K562 (cell line): ENCODE measurements around the gene RPL27. TPM values are rescaled to one million over a fixed set of nuclear protein-coding genes. Genes with fewer than 3 reads are reported as not detected.

Experiments used
- ATAC-seq: fragments of 200-7000 bp; cut with Tn5 transposase; 3 replicates; pipeline ENCODE4 v1.9.1; 2020; ENCODE audit warnings: moderate library complexity
- BruUV-seq: library from RNA; stranded (reverse); fragments of 400-500 nt; replicated peaks from 2 replicates; lab custom pipeline; 2021; lab: Mats Ljungman, UMichigan
- CTCF ChIA-PET: fragments of 300-600 bp; formaldehyde crosslinking; extraction: SDS; loops from one replicate; lab custom pipeline; 2021; ENCODE audit warnings: low intra/inter-chr PET ratio; lab: Yijun Ruan, JAX
- POLR2A ChIA-PET: fragments of 300-600, 350-650 bp; sonication (Branson Sonifier 250); formaldehyde crosslinking; extraction: SDS; loops from one replicate; lab custom pipeline; 2021; ENCODE audit warnings: antibody characterized with exemption, inconsistent platforms; lab: Yijun Ruan, JAX
- DNase-seq, 4 experiments: peaks; one replicate each; pipeline versions ENCODE4 v3.0.0 to v3.0.0-alpha.2; 2011 to 2018; ENCODE audit warnings: low spot score in 3 of 4, mixed read lengths in 3 of 4; ENCODE audit errors: extremely low read depth in 1 of 4
- FAIRE-seq: peaks from 2 replicates; lab custom pipeline; 2011; peaks lifted over from hg19 to GRCh38; lab: Jason Lieb, UNC
- H2AFZ ChIP-seq: 2 replicates; pipeline ENCODE4 v1.6.0; 2011; ENCODE audit warnings: low read depth, low read length, control low read depth, inconsistent platforms
- H3K27ac ChIP-seq: fragments of 200-600 bp; 3 replicates; pipeline ENCODE4 v1.8.0; 2011; ENCODE audit warnings: low read depth, mild to moderate bottlenecking, control low read depth, inconsistent platforms, low read length, moderate library complexity, mixed read lengths; ENCODE audit errors: extremely low read depth
- H3K27me3 ChIP-seq, 2 experiments: fragments of 300-600 bp in 1 of 2; 2 replicates in 1 of 2; 3 replicates in 1 of 2; pipeline versions ENCODE4 v1.6.0 to v1.8.0; 2011; ENCODE audit warnings: inconsistent platforms in 2 of 2, low read length in 2 of 2, mild to moderate bottlenecking in 1 of 2, mixed read lengths in 1 of 2, moderate library complexity in 1 of 2; ENCODE audit not compliant: control insufficient read depth in 2 of 2, insufficient read depth in 2 of 2
- H3K36me3 ChIP-seq: fragments of 300-600 bp; 3 replicates; pipeline ENCODE4 v1.8.0; 2011; ENCODE audit warnings: mild to moderate bottlenecking, low read length, inconsistent platforms; ENCODE audit not compliant: control insufficient read depth, insufficient read depth
- H3K4me1 ChIP-seq, 2 experiments: fragments of 200-600 bp in 1 of 2; replicated peaks in 1 of 2; 2 replicates in 1 of 2; 3 replicates in 1 of 2; pipeline versions ENCODE4 v1.5.1 to v1.8.0; 2011; ENCODE audit warnings: inconsistent platforms in 2 of 2, low read length in 2 of 2, mild to moderate bottlenecking in 1 of 2, mixed read lengths in 1 of 2, moderate library complexity in 1 of 2; ENCODE audit not compliant: control insufficient read depth in 2 of 2, insufficient read depth in 2 of 2
- H3K4me2 ChIP-seq: 2 replicates; pipeline ENCODE4 v1.6.1; 2011; ENCODE audit warnings: low read length, control low read depth, inconsistent platforms, mixed read lengths; ENCODE audit not compliant: insufficient read depth
- H3K4me3 ChIP-seq: fragments of 200-600 bp; sonication (generic), shearing (Covaris generic); 2 replicates; pipeline ENCODE4 v1.5.1; 2016; ENCODE audit warnings: control low read depth, inconsistent platforms
- H3K79me2 ChIP-seq: fragments of 200-600 bp; 3 replicates; pipeline ENCODE4 v1.8.0; 2011; ENCODE audit warnings: low read length, inconsistent platforms; ENCODE audit not compliant: control insufficient read depth, insufficient read depth
- H3K9ac ChIP-seq, 2 experiments: 2 replicates each; pipeline versions ENCODE4 v1.6.0 to v1.6.1; 2011; ENCODE audit warnings: low read depth in 2 of 2, low read length in 2 of 2, control low read depth in 1 of 2, inconsistent platforms in 1 of 2, mild to moderate bottlenecking in 1 of 2, mixed read lengths in 1 of 2; ENCODE audit not compliant: insufficient read depth in 1 of 2
- H3K9me1 ChIP-seq: one replicate; pipeline ENCODE4 v1.6.0; 2011; ENCODE audit warnings: inconsistent platforms, mild to moderate bottlenecking, low read length, moderate library complexity; ENCODE audit not compliant: control insufficient read depth, insufficient read depth
- H3K9me3 ChIP-seq: replicated peaks from 2 replicates; pipeline ENCODE4 v1.5.1; 2011; ENCODE audit warnings: low read depth, low read length, inconsistent platforms; ENCODE audit not compliant: control insufficient read depth, insufficient read depth
- H4K20me1 ChIP-seq: replicated peaks from 2 replicates; pipeline ENCODE4 v1.6.1; 2011; ENCODE audit warnings: low read length, inconsistent platforms, mixed read lengths; ENCODE audit not compliant: control insufficient read depth, insufficient read depth
- ATF3 ChIP-seq, 2 experiments: fragments of 450-650 bp in 1 of 2; sonication (generic) in 1 of 2; formaldehyde crosslinking in 1 of 2; IDR thresholded peaks in 1 of 2; conservative IDR thresholded peaks in 1 of 2; 2 replicates each; pipeline versions ENCODE4 v1.6.1 to v1.8.1; 2016 to 2023; ENCODE audit warnings: mild to moderate bottlenecking in 2 of 2, moderate library complexity in 2 of 2, inconsistent platforms in 1 of 2, missing genetic modification reagents in 1 of 2
- BRF2 ChIP-seq: IDR thresholded peaks from 3 replicates; pipeline ENCODE4 v1.6.1; 2011; ENCODE audit warnings: borderline replicate concordance, mild to moderate bottlenecking; ENCODE audit not compliant: insufficient read length, insufficient read depth
- CAMTA2 ChIP-seq: fragments of 250-450 bp; sonication (Bioruptor Pico); conservative IDR thresholded peaks from 2 replicates; pipeline ENCODE4 v1.5.1; 2022
- CBX1 ChIP-seq: sonication (generic); IDR thresholded peaks from 2 replicates; pipeline ENCODE4 v1.6.1; 2016; ENCODE audit warnings: antibody characterized with exemption, low read depth, mild to moderate bottlenecking
- CHD2 ChIP-seq: IDR thresholded peaks from 2 replicates; pipeline ENCODE4 v1.6.1; 2011; ENCODE audit warnings: low read depth, low read length
- ESRRA ChIP-seq: fragments of 450-650 bp; IDR thresholded peaks from 2 replicates; pipeline ENCODE4 v1.6.1; 2014; ENCODE audit warnings: low read depth, mild to moderate bottlenecking, moderate library complexity, borderline replicate concordance
- KHSRP ChIP-seq: fragments of 450-650 bp; IDR thresholded peaks from 2 replicates; pipeline ENCODE4 v1.6.1; 2017
- MAFK ChIP-seq: IDR thresholded peaks from 2 replicates; pipeline ENCODE4 v1.6.1; 2011; ENCODE audit warnings: low read length, improper control_type of control experiment
- MAX ChIP-seq: sonication (generic); formaldehyde crosslinking; IDR thresholded peaks from 2 replicates; pipeline ENCODE4 v1.9.0; 2022; ENCODE audit warnings: mild to moderate bottlenecking, missing genetic modification reagents
- PATZ1 ChIP-seq: fragments of 250-450 bp; sonication (Bioruptor Pico); IDR thresholded peaks from 2 replicates; pipeline ENCODE4 v1.5.0; 2020; ENCODE audit warnings: mild to moderate bottlenecking, borderline replicate concordance
- POLR2H ChIP-seq: IDR thresholded peaks from 2 replicates; pipeline ENCODE4 v1.6.1; 2016; ENCODE audit warnings: missing genetic modification characterization, low read depth, mild to moderate bottlenecking, control low read depth, missing compliant biosample characterization, moderate library complexity
- SIN3B ChIP-seq: fragments of 450-650 bp; IDR thresholded peaks from 2 replicates; pipeline ENCODE4 v1.6.1; 2017; ENCODE audit warnings: low read depth, mild to moderate bottlenecking, moderate library complexity
- ZFP36 ChIP-seq: fragments of 150-350 bp; IDR thresholded peaks from 2 replicates; pipeline ENCODE4 v1.6.1; 2018; ENCODE audit warnings: low read length, low read depth; ENCODE audit not compliant: partially characterized antibody
- ZNF232 ChIP-seq: sonication (generic); formaldehyde crosslinking; IDR thresholded peaks from 2 replicates; pipeline ENCODE4 v1.8.0; 2022; ENCODE audit warnings: mild to moderate bottlenecking, missing genetic modification reagents
- ZNF561 ChIP-seq: fragments of 450-650 bp; formaldehyde crosslinking; conservative IDR thresholded peaks from 2 replicates; pipeline ENCODE4 v1.4.0; 2020; ENCODE audit warnings: mild to moderate bottlenecking, moderate library complexity
- ZNF764 ChIP-seq: fragments of 250-450 bp; sonication (Bioruptor Pico); IDR thresholded peaks from 2 replicates; pipeline ENCODE4 v1.4.0; 2020; ENCODE audit warnings: low read depth, mild to moderate bottlenecking, moderate library complexity
- WGBS: fragments of 100-300 bp; shearing (Covaris generic); methylation state at CpG from one replicate; pipeline ENCODE4 v1.1.6; 2016; ENCODE audit warnings: low coverage, mixed read lengths; ENCODE audit not compliant: insufficient coverage; ENCODE audit errors: missing lambda C conversion rate; 5-methylcytosine and 5-hydroxymethylcytosine counted together
- in situ Hi-C: fragments of 300-500 bp; cut with MboI; formaldehyde crosslinking; loops from 4 replicates; pipeline ENCODE4 v1.15.0; 2018; ENCODE audit warnings: inconsistent platforms, mixed read lengths
- intact Hi-C: fragments of 100-400 bp; cut with micrococcal nuclease; formaldehyde crosslinking; loops from 2 replicates; pipeline ENCODE4 v1.14.2; 2022
- polyA plus RNA-seq, 8 experiments: library from polyadenylated mRNA; depleted of rRNA in 4 of 8; stranded (reverse) in 5 of 8; unstranded in 3 of 8; fragments of >200 nt; fragmentation: Nextera tagmentation in 2 of 8; fragmentation: Illumina TruSeq in 1 of 8; extraction: Ambion mirVana in 2 of 8; extraction: Trizol in 1 of 8; gene quantifications; 2 replicates each; pipeline versions ENCODE4 v1.2.1 to v1.2.3, GENCODE V29; 2011 to 2014; ENCODE audit warnings: inconsistent platforms in 1 of 8, missing spikeins in 1 of 8
- total RNA-seq, 7 experiments: library from RNA; depleted of rRNA in 6 of 7; stranded (reverse); fragments of >200 nt in 6 of 7; fragmentation: Illumina TruSeq in 2 of 7; extraction: Trizol in 2 of 7; gene quantifications; 2 replicates each; pipeline versions ENCODE4 v1.2.1 to v1.2.3, GENCODE V29; 2011 to 2021; ENCODE audit warnings: low replicate concordance in 1 of 7

The RPL27 gene
- total and polyA plus RNA-seq, 9 of the 15 experiments (the other 6 are each of a cell fraction or from before 2014, with no cell fraction given) = 1,539 to 6,155 (median 3,710) TPM

- FAIRE-seq = peak; percentile 46
- BruUV-seq = TSS peak; percentile 77
- in situ Hi-C loops = no loop called here
- TF ChIP-seq POLR2H (tag) = 0 out of 2 replicates have a peak, but pooled peaks have one; percentile 16
- no peak for TF ChIP-seq KHSRP
- TF ChIP-seq ATF3 (IDR thresholded peaks at IDR 0.05) = no peak
- no peak for TF ChIP-seq ATF3 (CRISPR knock-in tag; conservative IDR thresholded peaks at IDR 0.05)
- TF ChIP-seq PATZ1 (CRISPR knock-in tag) = no peak
- no peak for TF ChIP-seq ZFP36
- TF ChIP-seq ZNF232 (CRISPR knock-in tag) = no peak
- TF ChIP-seq ESRRA = peak; percentile 29; the same call in 1 of the 2 replicates
- TF ChIP-seq MAX (CRISPR knock-in tag) = peak; percentile 57
- TF ChIP-seq CBX1 = 0 out of 2 replicates have a peak, but pooled peaks have one; percentile 4
- TF ChIP-seq CHD2 = no peak
- TF ChIP-seq MAFK = no peak
- TF ChIP-seq CAMTA2 (CRISPR knock-in tag) = no peak
- TF ChIP-seq ZNF764 = no peak
- no peak for TF ChIP-seq BRF2
- TF ChIP-seq ZNF561 (CRISPR knock-in tag) = no peak
- no peak for TF ChIP-seq SIN3B
Measured at GRCh38 chr17:42979511-42980273, 18.5 kb upstream of the RPL27 start, which contains the start of gene PTGES3L. Gene PTGES3L (minus strand): TSS chr17:42980080. CDS start chr17:42980053, 27 bp downstream.

More at GRCh38 chr17:42979511-42980273, 18.5 kb upstream of the RPL27 start, which contains the start of gene PTGES3L:
- H3K9me1 ChIP-seq = no peaks in the 10 kb centered on the region
- peak within 1 kb of the TSS; percentile 84 to 97 for H3K9ac ChIP-seq
- H3K4me1 ChIP-seq = peaks cover 25 to 31% of the 10 kb centered on the region in 2 experiments; a peak in 4 of 5 replicates
- H3K36me3 ChIP-seq = peaks cover 21% of the 10 kb centered on the region; the same call in 2 of the 3 replicates
- H3K27me3 ChIP-seq = no peaks in the 10 kb centered on the region
- H3K4me2 ChIP-seq = peak within 1 kb of the TSS; percentile 99
- no peaks in the 10 kb centered on the region for H4K20me1 ChIP-seq
- peaks cover 47% of the 10 kb centered on the region for H3K79me2 ChIP-seq
- POLR2A ChIA-PET = interaction anchor here (0.5 to 3.8 kb wide), 6 partner anchors 11 to 461 kb away, joined by 3 to 13 read pairs (median 4); partner anchors contain the start of gene RPL27
- H3K9me3 ChIP-seq = no peaks in the 10 kb centered on the region
- intact Hi-C loops = no loop called here
- H3K27ac ChIP-seq = peak within 1 kb of the TSS; percentile 92
- CTCF ChIA-PET = interaction anchor here (2.7 kb wide), 1 partner anchor 137 kb away, joined by 20 read pairs; no protein-coding TSS in a partner anchor
- ATAC-seq = peak; percentile 81
- DNase-seq = peak; percentile 76 to 83 (median 80)
- peak within 1 kb of the TSS; percentile 92 for H3K4me3 ChIP-seq
- H2AFZ ChIP-seq = peak within 1 kb of the TSS; percentile 98
- WGBS = 5% methylated on average over 17 of the region's 21 CpGs
